OCI-LY7 (cell line): Measurements from ENCODE around the gene RNU5D-1. TPM values are rescaled to one million over a fixed set of nuclear protein-coding genes. Genes with fewer than 3 reads are reported as not detected.

ENCODE experiments used
- BruUV-seq: library from RNA; stranded (reverse); fragments of 400-500 nt; replicated peaks from 2 replicates; lab custom pipeline; 2021; lab: Mats Ljungman, UMichigan
- CTCF ChIA-PET: fragments of 300-600 bp; sonication (Branson Sonifier 250); formaldehyde crosslinking; loops from one replicate; lab custom pipeline; 2022; ENCODE audit warnings: antibody characterized with exemption; ENCODE audit not compliant: unreplicated experiment; lab: Charles Lee
- POLR2A ChIA-PET: fragments of 300-600 bp; sonication (Branson Sonifier 250); formaldehyde crosslinking; loops from one replicate; lab custom pipeline; 2022; ENCODE audit warnings: antibody characterized with exemption; lab: Charles Lee
- DNase-seq: peaks from one replicate; pipeline ENCODE4 v3.0.0-alpha.2; 2015; ENCODE audit warnings: low spot score
- H2AFZ ChIP-seq: fragments of 200-600 bp; sonication (generic), shearing (Covaris generic); 2 replicates; pipeline ENCODE4 v1.6.1; 2014; ENCODE audit warnings: mild to moderate bottlenecking, antibody characterized with exemption, low read length, moderate library complexity
- H3K27ac ChIP-seq: fragments of 200-600 bp; sonication (generic); 2 replicates; pipeline ENCODE4 v1.5.1; 2014; ENCODE audit warnings: mixed run types, low read depth, mild to moderate bottlenecking, moderate library complexity, low read length, inconsistent platforms; ENCODE audit not compliant: poor library complexity, severe bottlenecking
- H3K36me3 ChIP-seq: fragments of 200-600 bp; sonication (generic); 2 replicates; pipeline ENCODE4 v1.6.1; 2014; ENCODE audit warnings: mild to moderate bottlenecking, antibody characterized with exemption, low read length, moderate library complexity, mixed read lengths; ENCODE audit not compliant: insufficient read depth
- H3K4me1 ChIP-seq: fragments of 200-600 bp; sonication (generic); 2 replicates; pipeline ENCODE4 v1.5.1; 2014; ENCODE audit warnings: mild to moderate bottlenecking, low read length; ENCODE audit not compliant: insufficient read depth, poor library complexity, severe bottlenecking
- H3K4me2 ChIP-seq: fragments of 200-600 bp; sonication (generic); 2 replicates; pipeline ENCODE4 v1.6.1; 2014; ENCODE audit warnings: mild to moderate bottlenecking, low read length
- H3K4me3 ChIP-seq: fragments of 200-600 bp; sonication (generic); 2 replicates; pipeline ENCODE4 v1.5.1; 2014; ENCODE audit warnings: mild to moderate bottlenecking, low read depth, low read length; ENCODE audit not compliant: poor library complexity, severe bottlenecking
- H3K79me2 ChIP-seq: fragments of 200-600 bp; sonication (generic); 2 replicates; pipeline ENCODE4 v1.6.1; 2016; ENCODE audit warnings: low read depth, mild to moderate bottlenecking, low read length, moderate library complexity, mixed read lengths; ENCODE audit not compliant: insufficient read depth
- H3K9me2 ChIP-seq: fragments of 200-600 bp; sonication (generic); 2 replicates; pipeline ENCODE4 v1.6.1; 2016; ENCODE audit warnings: mild to moderate bottlenecking, low read length, mixed read lengths; ENCODE audit not compliant: insufficient read depth
- H3K9me3 ChIP-seq: fragments of 200-600 bp; sonication (generic); 2 replicates; pipeline ENCODE4 v1.6.1; 2014; ENCODE audit warnings: mild to moderate bottlenecking, mixed run types, low read length, mixed read lengths
- H4K20me1 ChIP-seq: fragments of 200-600 bp; sonication (generic); 2 replicates; pipeline ENCODE4 v1.6.1; 2014; ENCODE audit warnings: mild to moderate bottlenecking, antibody characterized with exemption, low read length, moderate library complexity, mixed read lengths; ENCODE audit not compliant: insufficient read depth
- CTCF ChIP-seq: fragments of 200-600 bp; sonication (generic); conservative IDR thresholded peaks from 2 replicates; pipeline ENCODE4 v1.5.1; 2014; ENCODE audit warnings: mild to moderate bottlenecking, antibody characterized with exemption, low read length, moderate library complexity, mixed read lengths
- EZH2phosphoT487 ChIP-seq: fragments of 200-600 bp; sonication (generic); IDR thresholded peaks from 2 replicates; pipeline ENCODE4 v1.6.1; 2018; ENCODE audit warnings: low read depth, borderline replicate concordance, mild to moderate bottlenecking, mixed run types, antibody characterized with exemption, low read length, moderate library complexity, mixed read lengths
- intact Hi-C: fragments of 100-400 bp; cut with micrococcal nuclease; formaldehyde crosslinking; loops from one replicate; pipeline ENCODE4 v1.10.0; 2022; ENCODE audit not compliant: unreplicated experiment
- total RNA-seq, 2 experiments: library from RNA; depleted of rRNA in 1 of 2; stranded (reverse); fragments of >200 nt in 1 of 2; shearing (Covaris generic) in 1 of 2; gene quantifications; 2 replicates each; pipeline ENCODE4 v1.2.3, GENCODE V29; 2014 to 2022

The RNU5D-1 gene
- total RNA-seq, 2 experiments from 2014 or later = not detected

DNA sequence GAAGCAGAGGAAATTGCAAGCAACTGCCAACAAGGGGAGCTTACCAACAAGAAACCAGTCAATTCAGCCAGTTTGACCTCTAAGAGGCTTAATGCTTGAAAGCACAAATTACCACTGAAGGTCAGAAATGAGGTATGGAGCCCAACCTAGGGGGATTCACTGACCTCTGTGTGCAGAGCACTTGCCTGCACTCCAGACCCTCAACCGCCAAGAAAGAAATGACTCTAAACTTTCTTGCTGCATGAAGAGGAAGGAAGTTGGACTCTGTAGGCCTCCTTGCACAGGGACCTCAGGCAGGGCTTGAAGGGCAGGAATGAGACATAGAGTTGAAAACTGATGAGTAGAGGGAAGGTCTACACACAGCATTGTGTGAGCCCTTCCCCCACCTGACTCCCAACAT lies 46.4 kb downstream of the RNU5D-1 start:
- ChIA-PET CTCF (no interaction called here), POLR2A (interaction anchor here (0.6 to 2.4 kb wide), 4 partner anchors 12 to 1585 kb away, joined by 3 to 8 read pairs (median 6); no protein-coding TSS in a partner anchor)
- no TSS peak for BruUV-seq
- H3K36me3 ChIP-seq = no peaks in the 10 kb centered on the region
- no peaks in the 10 kb centered on the region for H3K9me2 ChIP-seq
- H3K9me3 ChIP-seq = no peaks in the 10 kb centered on the region
- no peaks in the 10 kb centered on the region for H3K79me2 ChIP-seq
- peak overlapping the region; percentile 49; the same call in 1 of the 2 replicates for H2AFZ ChIP-seq
- DNase-seq = peak; percentile 46
- intact Hi-C loops = no loop called here
- no peaks in the 10 kb centered on the region for H4K20me1 ChIP-seq
- peaks cover 13% of the 10 kb centered on the region for H3K4me1 ChIP-seq
- no peak overlapping the region for H3K4me3 ChIP-seq
- peak overlapping the region; percentile 40 for H3K4me2 ChIP-seq
- no peak for TF ChIP-seq EZH2phosphoT487
- no peak for TF ChIP-seq CTCF
- H3K27ac ChIP-seq = peak overlapping the region; percentile 37

DNA sequence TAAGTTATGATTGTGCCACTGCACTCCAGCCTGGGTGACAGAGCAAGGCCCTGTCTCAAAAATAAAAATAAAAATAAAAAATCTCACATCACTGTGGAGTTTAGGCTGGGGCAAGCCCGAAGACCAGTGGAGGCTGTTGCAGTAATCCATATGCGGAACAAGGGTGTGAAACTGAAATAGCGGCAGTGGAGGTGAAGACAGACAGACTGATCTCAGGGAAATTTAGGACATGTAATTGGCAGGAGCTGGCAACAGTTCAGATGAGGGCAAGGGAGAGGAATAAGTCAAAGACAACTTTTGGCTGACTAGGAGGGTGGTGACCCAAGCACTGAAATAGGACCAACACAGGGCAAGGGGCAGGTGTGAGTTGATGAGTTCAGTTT lies 48.1 kb downstream of the RNU5D-1 start:
- CTCF ChIA-PET = no interaction called here
- Histone ChIP-seq H3K9me3 (no peaks in the 10 kb centered on the region), H4K20me1 (no peaks in the 10 kb centered on the region), H3K9me2 (no peaks in the 10 kb centered on the region), H3K36me3 (no peaks in the 10 kb centered on the region), H3K4me2 (no peak overlapping the region), H3K27ac (no peak overlapping the region), H2AFZ (no peak overlapping the region), H3K4me3 (no peak overlapping the region), H3K4me1 (peaks cover 16% of the 10 kb centered on the region), H3K79me2 (no peaks in the 10 kb centered on the region)
- intact Hi-C loops = no loop called here
- no TSS peak for BruUV-seq
- POLR2A ChIA-PET = interaction anchor here (1.5 kb wide), 1 partner anchor 31 kb away, joined by 5 read pairs; no protein-coding TSS in a partner anchor
- TF ChIP-seq CTCF = no peak
- TF ChIP-seq EZH2phosphoT487 = no peak
- DNase-seq = no peak
